Measurements from ENCODE around the gene ITPKB. TPM values are rescaled to one million over a fixed set of nuclear protein-coding genes. Genes with fewer than 3 reads are reported as not detected.

The ITPKB gene
- total and polyA plus RNA-seq, 4 donors, result 16.8 to 31.3 (median 25.3) TPM

DNA sequence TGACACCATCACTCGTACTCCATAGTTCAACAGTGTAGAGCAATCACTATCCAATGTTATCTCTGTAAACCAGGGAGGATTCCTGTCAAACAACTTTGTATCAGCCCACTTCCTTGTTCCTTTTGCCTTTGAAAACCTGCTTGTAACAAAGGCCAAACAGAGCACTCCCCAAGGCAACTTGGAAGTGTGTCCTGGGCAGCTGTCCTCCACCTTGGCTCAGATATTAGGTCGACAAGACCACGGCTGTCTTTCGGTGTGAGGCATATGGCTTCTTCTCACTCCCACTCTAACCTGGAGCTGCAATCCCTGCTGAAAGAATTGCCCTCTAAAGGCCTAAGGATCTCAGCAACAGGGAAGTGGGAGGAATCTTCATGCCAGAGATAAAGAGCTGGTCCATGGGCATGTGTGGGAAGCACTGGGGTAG, 66.7 kb downstream of the ITPKB start:
- Histone ChIP-seq H3K27me3 (ENCODE audit: control insufficient read depth, insufficient read depth, low read length) (no peaks in the 10 kb centered on the region), H3K4me3 (ENCODE audit: low read depth, low read length) (no peak overlapping the region), H3K9me3 (ENCODE audit: control insufficient read depth, insufficient read depth, low read length) (no peaks in the 10 kb centered on the region), H3K27ac (ENCODE audit: low read depth, low read length) (no peak overlapping the region), H3K36me3 (ENCODE audit: control insufficient read depth, insufficient read depth, low read length) (no peaks in the 10 kb centered on the region), H3K4me1 (ENCODE audit: control insufficient read depth, insufficient read depth, low read length) (peaks cover 33% of the 10 kb centered on the region)
- DNase-seq (ENCODE audit: low read depth in 4 of 6, low spot score in 6 of 6), result no peak
- 78% methylated on average over 1 of the region's 4 CpGs for WGBS (ENCODE audit: insufficient coverage)

- H3K27ac ChIP-seq (ENCODE audit: low read depth, low read length), result no peak overlapping the region
- no peak overlapping the region for H3K4me3 ChIP-seq (ENCODE audit: low read depth, low read length)
- no peaks in the 10 kb centered on the region for H3K36me3 ChIP-seq (ENCODE audit: control insufficient read depth, insufficient read depth, low read length)
- no peaks in the 10 kb centered on the region for H3K9me3 ChIP-seq (ENCODE audit: control insufficient read depth, insufficient read depth, low read length)
- peaks cover 31% of the 10 kb centered on the region for H3K4me1 ChIP-seq (ENCODE audit: control insufficient read depth, insufficient read depth, low read length)
- DNase-seq (ENCODE audit: low read depth in 4 of 6, low spot score in 6 of 6), result peak in 1 of 6 donors; percentile 43
- 71% methylated on average over 2 of the region's 5 CpGs for WGBS (ENCODE audit: insufficient coverage)
- no peaks in the 10 kb centered on the region for H3K27me3 ChIP-seq (ENCODE audit: control insufficient read depth, insufficient read depth, low read length)
These were observed 67.8 kb downstream of the ITPKB start for GRCh38 chr1:226671277-226671676.

GRCh38 chr1:226670073-226670472, 69.0 kb downstream of the ITPKB start:
- no peak overlapping the region for H3K27ac ChIP-seq (ENCODE audit: low read depth, low read length)
- no peaks in the 10 kb centered on the region for H3K9me3 ChIP-seq (ENCODE audit: control insufficient read depth, insufficient read depth, low read length)
- no peak overlapping the region for H3K4me3 ChIP-seq (ENCODE audit: low read depth, low read length)
- peaks cover 32% of the 10 kb centered on the region for H3K4me1 ChIP-seq (ENCODE audit: control insufficient read depth, insufficient read depth, low read length)
- no peak for DNase-seq (ENCODE audit: low read depth in 4 of 6, low spot score in 6 of 6)
- no peaks in the 10 kb centered on the region for H3K27me3 ChIP-seq (ENCODE audit: control insufficient read depth, insufficient read depth, low read length)
- no CpG with 5 or more reads among the region's 7 CpGs for WGBS (ENCODE audit: insufficient coverage)
- H3K36me3 ChIP-seq (ENCODE audit: control insufficient read depth, insufficient read depth, low read length), result no peaks in the 10 kb centered on the region

DNA sequence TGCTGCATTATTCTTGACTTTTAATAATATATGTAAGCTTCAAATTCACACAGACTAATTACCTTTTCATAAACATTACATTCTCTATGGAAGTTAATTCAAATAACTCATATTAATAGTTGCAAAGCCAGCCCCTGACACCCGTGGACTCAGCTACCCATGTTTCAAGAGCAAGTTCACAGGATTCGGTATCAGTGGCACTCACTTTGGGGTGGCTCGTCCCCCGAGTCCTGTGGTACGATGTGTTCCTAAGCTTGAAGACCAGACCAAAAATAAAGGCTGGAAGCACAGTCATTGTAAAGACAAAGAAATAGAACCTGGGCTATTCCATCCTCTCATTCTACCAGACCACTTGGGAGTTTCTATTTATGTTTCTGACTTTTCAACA, 70.9 kb downstream of the ITPKB start:
- H3K36me3 ChIP-seq (ENCODE audit: control insufficient read depth, insufficient read depth, low read length), result no peaks in the 10 kb centered on the region
- 74% methylated on average over 5 of the region's 5 CpGs for WGBS (ENCODE audit: insufficient coverage)
- no peaks in the 10 kb centered on the region for H3K27me3 ChIP-seq (ENCODE audit: control insufficient read depth, insufficient read depth, low read length)
- H3K27ac ChIP-seq (ENCODE audit: low read depth, low read length), result peak overlapping the region; percentile 30
- H3K4me1 ChIP-seq (ENCODE audit: control insufficient read depth, insufficient read depth, low read length), result peaks cover 50% of the 10 kb centered on the region
- no peak for DNase-seq (ENCODE audit: low read depth in 4 of 6, low spot score in 6 of 6)
- H3K4me3 ChIP-seq (ENCODE audit: low read depth, low read length), result no peak overlapping the region
- H3K9me3 ChIP-seq (ENCODE audit: control insufficient read depth, insufficient read depth, low read length), result no peaks in the 10 kb centered on the region

- H3K4me1 ChIP-seq (ENCODE audit: control insufficient read depth, insufficient read depth, low read length), result peaks cover 62% of the 10 kb centered on the region
- WGBS (ENCODE audit: insufficient coverage), result 96% methylated on average over 4 of the region's 4 CpGs
- no peak overlapping the region for H3K27ac ChIP-seq (ENCODE audit: low read depth, low read length)
- no peak for DNase-seq (ENCODE audit: low read depth in 4 of 6, low spot score in 6 of 6)
- no peaks in the 10 kb centered on the region for H3K9me3 ChIP-seq (ENCODE audit: control insufficient read depth, insufficient read depth, low read length)
- H3K4me3 ChIP-seq (ENCODE audit: low read depth, low read length), result no peak overlapping the region
- H3K36me3 ChIP-seq (ENCODE audit: control insufficient read depth, insufficient read depth, low read length), result no peaks in the 10 kb centered on the region
- no peaks in the 10 kb centered on the region for H3K27me3 ChIP-seq (ENCODE audit: control insufficient read depth, insufficient read depth, low read length)
These were observed 72.4 kb downstream of the ITPKB start for GRCh38 chr1:226666692-226667091.

GRCh38 chr1:226666164-226666506, 72.9 kb downstream of the ITPKB start:
- DNase-seq (ENCODE audit: low read depth in 4 of 6, low spot score in 6 of 6), result no peak
- H3K4me1 ChIP-seq (ENCODE audit: control insufficient read depth, insufficient read depth, low read length), result peaks cover 66% of the 10 kb centered on the region
- WGBS (ENCODE audit: insufficient coverage), result 94% methylated on average over 6 of the region's 6 CpGs
- H3K27me3 ChIP-seq (ENCODE audit: control insufficient read depth, insufficient read depth, low read length), result no peaks in the 10 kb centered on the region
- no peaks in the 10 kb centered on the region for H3K9me3 ChIP-seq (ENCODE audit: control insufficient read depth, insufficient read depth, low read length)
- H3K27ac ChIP-seq (ENCODE audit: low read depth, low read length), result no peak overlapping the region
- H3K4me3 ChIP-seq (ENCODE audit: low read depth, low read length), result no peak overlapping the region
- no peaks in the 10 kb centered on the region for H3K36me3 ChIP-seq (ENCODE audit: control insufficient read depth, insufficient read depth, low read length)

DNA sequence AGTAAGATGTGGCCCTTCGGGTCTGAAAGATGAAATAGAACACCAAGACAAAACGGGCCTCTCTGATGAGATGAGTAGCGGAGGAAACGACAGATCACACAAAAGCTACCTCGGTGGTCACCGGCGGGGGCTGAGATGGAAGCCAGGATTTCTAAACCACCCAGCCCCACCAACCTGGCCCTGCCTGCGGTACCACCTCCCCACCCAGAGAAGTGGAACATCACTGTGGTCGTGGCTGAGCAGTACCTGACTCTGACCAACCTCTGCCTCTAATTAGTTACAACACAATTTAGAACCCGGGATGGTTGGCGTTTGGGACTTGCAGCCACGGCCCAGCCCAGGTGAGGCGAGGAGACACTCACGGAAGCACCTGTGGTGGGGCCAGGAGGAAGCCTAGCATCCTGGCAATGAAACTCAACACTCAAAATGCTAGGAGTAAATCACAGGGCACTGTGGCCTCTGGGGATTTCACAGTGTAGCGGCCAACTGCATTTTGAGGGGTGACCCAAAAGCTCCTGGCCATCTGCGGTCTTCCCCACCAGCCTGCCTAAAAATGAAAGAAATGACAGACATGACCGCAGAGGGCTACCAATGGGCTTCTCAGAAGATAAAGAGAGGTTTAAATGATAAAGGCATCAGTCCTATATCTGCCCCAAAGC, 73.4 kb downstream of the ITPKB start:
- WGBS (ENCODE audit: insufficient coverage), result 95% methylated on average over 15 of the region's 17 CpGs
- no peak for DNase-seq (ENCODE audit: low read depth in 4 of 6, low spot score in 6 of 6)
- Histone ChIP-seq H3K27me3 (ENCODE audit: control insufficient read depth, insufficient read depth, low read length) (no peaks in the 10 kb centered on the region), H3K4me1 (ENCODE audit: control insufficient read depth, insufficient read depth, low read length) (peaks cover 71% of the 10 kb centered on the region), H3K27ac (ENCODE audit: low read depth, low read length) (peak overlapping the region; percentile 84), H3K9me3 (ENCODE audit: control insufficient read depth, insufficient read depth, low read length) (no peaks in the 10 kb centered on the region), H3K36me3 (ENCODE audit: control insufficient read depth, insufficient read depth, low read length) (peaks cover 2% of the 10 kb centered on the region), H3K4me3 (ENCODE audit: low read depth, low read length) (no peak overlapping the region)

- 69% methylated on average over 13 of the region's 15 CpGs for WGBS (ENCODE audit: insufficient coverage)
- H3K27me3 ChIP-seq (ENCODE audit: control insufficient read depth, insufficient read depth, low read length), result no peaks in the 10 kb centered on the region
- H3K27ac ChIP-seq (ENCODE audit: low read depth, low read length), result peak overlapping the region; percentile 84
- H3K4me1 ChIP-seq (ENCODE audit: control insufficient read depth, insufficient read depth, low read length), result peaks cover 78% of the 10 kb centered on the region
- H3K4me3 ChIP-seq (ENCODE audit: low read depth, low read length), result no peak overlapping the region
- peak in 1 of 6 donors; percentile 61 for DNase-seq (ENCODE audit: low read depth in 4 of 6, low spot score in 6 of 6)
- H3K36me3 ChIP-seq (ENCODE audit: control insufficient read depth, insufficient read depth, low read length), result peaks cover 2% of the 10 kb centered on the region
- H3K9me3 ChIP-seq (ENCODE audit: control insufficient read depth, insufficient read depth, low read length), result no peaks in the 10 kb centered on the region
These were observed 74.5 kb downstream of the ITPKB start for GRCh38 chr1:226664413-226665101.

DNA sequence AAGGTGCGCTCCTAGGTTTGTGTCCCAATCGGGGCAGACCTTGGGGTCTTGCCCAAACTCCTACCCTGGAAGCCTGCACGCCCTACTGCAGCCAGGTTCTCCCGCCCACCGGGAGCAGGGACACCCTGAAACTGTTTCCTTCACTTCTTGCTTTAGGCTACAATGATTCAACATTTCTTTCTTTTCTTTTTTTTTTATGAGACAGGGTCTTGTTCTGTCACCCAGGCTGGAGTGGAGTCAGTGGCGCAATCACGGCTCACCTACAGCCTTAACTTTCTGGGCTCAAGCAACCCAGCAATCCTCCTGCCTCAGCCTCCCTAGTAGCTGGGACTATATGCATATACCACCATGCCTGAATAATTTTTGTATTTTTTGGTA, 75.8 kb downstream of the ITPKB start:
- no peak for DNase-seq (ENCODE audit: low read depth in 4 of 6, low spot score in 6 of 6)
- WGBS (ENCODE audit: insufficient coverage), result 95% methylated on average over 5 of the region's 7 CpGs
- Histone ChIP-seq H3K9me3 (ENCODE audit: control insufficient read depth, insufficient read depth, low read length) (no peaks in the 10 kb centered on the region), H3K4me3 (ENCODE audit: low read depth, low read length) (no peak overlapping the region), H3K27ac (ENCODE audit: low read depth, low read length) (peak overlapping the region; percentile 84), H3K27me3 (ENCODE audit: control insufficient read depth, insufficient read depth, low read length) (no peaks in the 10 kb centered on the region), H3K4me1 (ENCODE audit: control insufficient read depth, insufficient read depth, low read length) (peaks cover 87% of the 10 kb centered on the region), H3K36me3 (ENCODE audit: control insufficient read depth, insufficient read depth, low read length) (peaks cover 6% of the 10 kb centered on the region)
